Duodenal mucosa (tissue), 2 donors: ENCODE data around the gene GRK2.

Experiments
- H3K27ac ChIP-seq: one replicate; pipeline ENCODE4 v1.7.0; 2013; ENCODE audit warnings: low read depth, low read length
- H3K27me3 ChIP-seq, 2 donors: one replicate each; pipeline ENCODE4 v1.7.0; 2013; ENCODE audit warnings: low read length in 2 of 2, control low read depth in 1 of 2; ENCODE audit not compliant: insufficient read depth in 2 of 2, control insufficient read depth in 1 of 2
- H3K36me3 ChIP-seq, 2 donors: one replicate each; pipeline ENCODE4 v1.7.0; 2013; ENCODE audit warnings: low read length in 2 of 2, control low read depth in 1 of 2; ENCODE audit not compliant: insufficient read depth in 2 of 2, control insufficient read depth in 1 of 2
- H3K4me1 ChIP-seq, 2 donors: one replicate each; pipeline ENCODE4 v1.7.0; 2013; ENCODE audit warnings: low read length in 2 of 2, control low read depth in 1 of 2; ENCODE audit not compliant: insufficient read depth in 2 of 2, control insufficient read depth in 1 of 2
- H3K4me3 ChIP-seq, 2 donors: one replicate each; pipeline ENCODE4 v1.7.0; 2013; ENCODE audit warnings: low read length in 2 of 2, low read depth in 1 of 2
- H3K9ac ChIP-seq, 2 donors: one replicate each; pipeline ENCODE4 v1.7.0; 2013; ENCODE audit warnings: low read length in 2 of 2, low read depth in 1 of 2
- H3K9me3 ChIP-seq, 2 donors: one replicate each; pipeline ENCODE4 v1.7.0; 2013; ENCODE audit warnings: low read length in 2 of 2, control low read depth in 1 of 2; ENCODE audit not compliant: control insufficient read depth in 1 of 2

Gene GRK2

GRCh38 chr11:67289226-67289650 lies 23.0 kb downstream of the GRK2 start, which contains the start of gene ANKRD13D:
Gene ANKRD13D, plus strand, starts transcription at chr11:67289303. Its CDS starts 158 bp downstream, at chr11:67289461.
- Histone ChIP-seq H3K27ac (peak within 1 kb of the TSS; percentile 95), H3K4me1 (peaks cover 34 to 36% of the 10 kb centered on the region in 2 donors), H3K9ac (peak within 1 kb of the TSS; percentile 70 to 71), H3K36me3 (peaks cover 21 to 43% of the 10 kb centered on the region in 2 donors), H3K27me3 (no peaks in the 10 kb centered on the region), H3K9me3 (no peaks in the 10 kb centered on the region), H3K4me3 (peak within 1 kb of the TSS; percentile 79 to 81)

- no peaks in the 10 kb centered on the region for H3K27me3 ChIP-seq
- peak overlapping the region; percentile 71 to 73 for H3K4me3 ChIP-seq
- H3K9ac ChIP-seq = peak overlapping the region; percentile 48 to 57
- no peaks in the 10 kb centered on the region for H3K9me3 ChIP-seq
- H3K27ac ChIP-seq = peak overlapping the region; percentile 32
- peaks cover 21 to 38% of the 10 kb centered on the region in 2 donors for H3K36me3 ChIP-seq
- H3K4me1 ChIP-seq = peaks cover 34 to 36% of the 10 kb centered on the region in 2 donors
Observed at GRCh38 chr11:67289651-67290479, 23.6 kb downstream of the GRK2 start.

GRCh38 chr11:67290801-67291200 lies 24.5 kb downstream of the GRK2 start:
- Histone ChIP-seq H3K27ac (no peak overlapping the region), H3K4me1 (peaks cover 33 to 34% of the 10 kb centered on the region in 2 donors), H3K27me3 (no peaks in the 10 kb centered on the region), H3K9ac (no peak overlapping the region), H3K36me3 (peaks cover 15 to 29% of the 10 kb centered on the region in 2 donors), H3K4me3 (peak overlapping the region in 1 of 2 donors; percentile 3), H3K9me3 (peaks cover 2 to 4% of the 10 kb centered on the region in 2 donors)

- peaks cover 27 to 30% of the 10 kb centered on the region in 2 donors for H3K4me1 ChIP-seq
- peaks cover 8 to 20% of the 10 kb centered on the region in 2 donors for H3K36me3 ChIP-seq
- no peak overlapping the region for H3K27ac ChIP-seq
Observed at GRCh38 chr11:67291481-67292381, 25.5 kb downstream of the GRK2 start.

GRCh38 chr11:67292671-67293070 lies 26.4 kb downstream of the GRK2 start:
- Histone ChIP-seq H3K4me3 (no peak overlapping the region), H3K27me3 (no peaks in the 10 kb centered on the region), H3K9me3 (peaks cover 6 to 9% of the 10 kb centered on the region in 2 donors), H3K27ac (no peak overlapping the region), H3K36me3 (peaks cover 7 to 18% of the 10 kb centered on the region in 2 donors), H3K9ac (no peak overlapping the region), H3K4me1 (peaks cover 18 to 21% of the 10 kb centered on the region in 2 donors)

More at GRCh38 chr11:67291481-67292381, 25.5 kb downstream of the GRK2 start:
- peaks cover 6 to 9% of the 10 kb centered on the region in 2 donors for H3K9me3 ChIP-seq
- no peaks in the 10 kb centered on the region for H3K27me3 ChIP-seq
- no peak overlapping the region for H3K4me3 ChIP-seq
- H3K9ac ChIP-seq = no peak overlapping the region

- Histone ChIP-seq H3K36me3 (peaks cover 7 to 18% of the 10 kb centered on the region in 2 donors), H3K9me3 (peaks cover 6 to 9% of the 10 kb centered on the region in 2 donors), H3K27ac (no peak overlapping the region), H3K4me1 (peaks cover 14 to 16% of the 10 kb centered on the region in 2 donors), H3K27me3 (no peaks in the 10 kb centered on the region), H3K4me3 (no peak overlapping the region), H3K9ac (no peak overlapping the region)
Observed at GRCh38 chr11:67293090-67293489, 26.8 kb downstream of the GRK2 start.

GRCh38 chr11:67295846-67296245 lies 29.6 kb downstream of the GRK2 start:
- peaks cover 0 to 2% of the 10 kb centered on the region in 2 donors for H3K4me1 ChIP-seq
- H3K9me3 ChIP-seq = peaks cover 6 to 9% of the 10 kb centered on the region in 2 donors
- no peak overlapping the region for H3K27ac ChIP-seq
- no peak overlapping the region for H3K4me3 ChIP-seq
- H3K9ac ChIP-seq = no peak overlapping the region
- H3K27me3 ChIP-seq = no peaks in the 10 kb centered on the region
- peaks cover 11 to 35% of the 10 kb centered on the region in 2 donors for H3K36me3 ChIP-seq

GRCh38 chr11:67298786-67299185 lies 32.5 kb downstream of the GRK2 start:
- Histone ChIP-seq H3K36me3 (peaks cover 8 to 33% of the 10 kb centered on the region in 2 donors), H3K4me3 (no peak overlapping the region), H3K9me3 (peaks cover 6 to 9% of the 10 kb centered on the region in 2 donors), H3K27me3 (no peaks in the 10 kb centered on the region), H3K9ac (no peak overlapping the region), H3K27ac (no peak overlapping the region), H3K4me1 (peaks cover 7 to 16% of the 10 kb centered on the region in 2 donors)

GRCh38 chr11:67299471-67300191 lies 33.4 kb downstream of the GRK2 start:
- no peak overlapping the region for H3K27ac ChIP-seq
- H3K4me3 ChIP-seq = no peak overlapping the region
- peaks cover 6 to 9% of the 10 kb centered on the region in 2 donors for H3K9me3 ChIP-seq
- no peaks in the 10 kb centered on the region for H3K27me3 ChIP-seq
- peaks cover 8 to 33% of the 10 kb centered on the region in 2 donors for H3K36me3 ChIP-seq
- H3K9ac ChIP-seq = no peak overlapping the region
- peaks cover 11 to 24% of the 10 kb centered on the region in 2 donors for H3K4me1 ChIP-seq
